NCI-H1417 (cell line): Measurements from ENCODE around the gene PSMD13.

Experiments
- DNase-seq, 3 experiments: peaks; one replicate each; lab custom pipeline; 2025; lab: John Stamatoyannopoulos, UW

Gene PSMD13

DNA sequence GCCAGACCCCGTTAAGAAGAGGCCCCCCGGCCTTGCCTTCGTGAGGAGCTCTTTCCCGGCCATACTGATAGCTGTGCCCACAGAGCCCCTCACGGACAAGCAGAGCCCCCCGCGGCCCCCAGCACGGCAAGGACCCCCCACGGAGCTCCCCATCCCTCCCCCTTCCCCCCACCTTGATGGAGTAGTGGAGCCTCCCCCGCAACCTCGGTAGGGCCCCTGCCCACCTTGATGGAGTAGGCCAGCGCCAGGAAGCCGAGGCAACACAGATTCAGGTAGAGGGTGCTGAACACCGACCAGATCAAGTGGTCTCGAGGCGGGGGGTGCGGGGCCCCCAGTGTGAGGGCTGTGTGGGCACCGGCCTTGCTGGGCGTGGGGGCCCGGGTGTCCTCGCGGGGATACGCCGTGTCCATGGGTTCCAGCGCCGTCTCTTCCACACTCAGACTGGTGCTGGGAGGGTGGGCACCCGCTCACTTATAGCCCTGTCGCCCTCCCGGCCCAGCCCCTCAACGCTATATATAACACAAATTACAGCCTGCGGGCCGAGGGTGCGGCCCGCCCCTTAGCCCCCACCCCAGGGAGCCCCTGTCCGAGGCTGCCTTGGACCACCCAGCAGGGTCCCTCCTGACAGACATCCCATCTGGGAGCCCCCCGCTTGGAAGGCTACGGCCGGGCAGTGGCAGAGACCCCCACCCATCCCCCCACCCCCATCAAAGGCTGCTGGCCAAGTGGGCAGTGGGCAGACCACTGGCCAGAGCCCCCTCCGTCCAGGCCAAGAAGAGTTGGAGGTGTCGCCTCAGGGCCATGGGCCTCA, 62.5 kb downstream of the PSMD13 start, which contains the start of gene IFITM5:
Gene IFITM5 (minus strand): TSS at position 446 of the 811 bp plus-strand sequence. CDS start 36 bp downstream, at position 410.
- no peak for DNase-seq

DNA sequence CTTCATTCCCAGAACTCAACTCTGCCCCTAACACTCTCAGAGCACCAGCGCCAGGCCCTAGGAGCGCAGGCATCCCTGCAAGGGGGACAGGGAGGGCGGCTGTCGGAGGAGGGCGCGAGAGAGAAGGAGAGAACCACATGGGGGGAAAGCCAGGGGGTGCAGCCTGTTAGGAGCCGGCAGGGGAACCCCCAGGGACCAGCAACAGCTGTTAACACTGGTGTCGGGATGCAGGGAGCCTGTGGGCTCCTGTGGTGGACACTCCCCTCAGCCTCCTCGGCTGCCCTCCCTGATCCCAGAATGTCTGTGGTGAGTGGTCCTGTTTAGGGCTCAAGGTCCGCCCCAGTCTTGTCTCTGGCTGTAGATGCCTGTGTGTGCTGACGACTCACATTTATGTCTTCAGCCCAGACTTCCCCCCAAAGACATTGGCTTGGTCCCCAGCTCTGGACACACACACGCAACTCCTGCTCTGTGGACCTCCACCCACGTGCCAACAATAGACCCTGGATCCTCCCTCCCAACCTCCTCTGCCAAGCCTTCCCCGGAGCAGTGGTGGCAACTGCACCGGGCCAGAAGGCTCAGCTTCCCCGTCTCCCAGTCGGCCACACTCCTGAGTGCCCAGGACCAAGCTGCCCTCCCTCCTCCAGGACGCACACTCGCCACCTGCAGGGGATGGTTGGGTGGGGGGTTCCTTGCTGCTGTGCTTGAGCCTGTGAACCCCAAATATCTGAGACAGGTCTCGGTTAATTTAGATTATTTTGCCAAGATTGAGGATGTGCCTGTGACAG, 63.4 kb downstream of the PSMD13 start:
- DNase-seq: no peak
